Neuronal stem cell (in vitro differentiated cells): ENCODE results near the gene ADAM12.

Source experiments
- DNase-seq: peaks from one replicate; pipeline ENCODE4 v3.0.0-alpha.2; 2013; ENCODE audit warnings: low spot score
- H2AFZ ChIP-seq: one replicate; pipeline ENCODE4 v1.6.1; 2013; ENCODE audit warnings: mild to moderate bottlenecking, low read length, inconsistent platforms
- H2AK5ac ChIP-seq: 2 replicates; pipeline ENCODE4 v1.6.1; 2013; ENCODE audit warnings: low read depth, mild to moderate bottlenecking, inconsistent platforms, low read length, moderate library complexity, mixed read lengths
- H2BK120ac ChIP-seq: 2 replicates; pipeline ENCODE4 v1.6.1; 2013; ENCODE audit warnings: low read depth, mild to moderate bottlenecking, inconsistent platforms, low read length, moderate library complexity, mixed read lengths
- H2BK12ac ChIP-seq: one replicate; pipeline ENCODE4 v1.6.1; 2013; ENCODE audit warnings: low read length, inconsistent platforms
- H2BK15ac ChIP-seq: 2 replicates; pipeline ENCODE4 v1.6.1; 2013; ENCODE audit warnings: mild to moderate bottlenecking, low read length, inconsistent platforms, mixed read lengths
- H2BK5ac ChIP-seq: one replicate; pipeline ENCODE4 v1.6.1; 2013; ENCODE audit warnings: inconsistent platforms, mild to moderate bottlenecking, low read length, moderate library complexity
- H3K14ac ChIP-seq: one replicate; pipeline ENCODE4 v1.6.1; 2013; ENCODE audit warnings: low read length, inconsistent platforms
- H3K18ac ChIP-seq: 2 replicates; pipeline ENCODE4 v1.6.1; 2013; ENCODE audit warnings: low read length, inconsistent platforms
- H3K23ac ChIP-seq: 2 replicates; pipeline ENCODE4 v1.6.1; 2013; ENCODE audit warnings: low read depth, mild to moderate bottlenecking, mixed read lengths, low read length, inconsistent platforms; ENCODE audit not compliant: poor library complexity
- H3K27ac ChIP-seq: replicated peaks from 3 replicates; pipeline ENCODE4 v1.5.1; 2013; ENCODE audit warnings: low read length, inconsistent platforms
- H3K27me3 ChIP-seq, 3 experiments: 2 replicates each; pipeline ENCODE4 v1.6.1; 2013; ENCODE audit warnings: low read length in 3 of 3, mild to moderate bottlenecking in 2 of 3, inconsistent platforms in 1 of 3, low read depth in 1 of 3, mixed read lengths in 1 of 3, moderate library complexity in 1 of 3; ENCODE audit not compliant: control insufficient read depth in 3 of 3, insufficient read depth in 3 of 3
- H3K36me3 ChIP-seq, 2 donors: replicated peaks in 1 of 2; 2 replicates each; pipeline ENCODE4 v1.6.1; 2013; ENCODE audit warnings: low read length in 2 of 2; ENCODE audit not compliant: control insufficient read depth in 2 of 2, insufficient read depth in 2 of 2
- H3K4ac ChIP-seq: 2 replicates; pipeline ENCODE4 v1.6.1; 2013; ENCODE audit warnings: inconsistent platforms, mild to moderate bottlenecking, low read length, moderate library complexity
- H3K4me1 ChIP-seq, 2 donors: 1 replicate in 1 of 2; 2 replicates in 1 of 2; pipeline ENCODE4 v1.6.1; 2013; ENCODE audit warnings: low read length in 2 of 2, low read depth in 1 of 2; ENCODE audit not compliant: control insufficient read depth in 2 of 2, insufficient read depth in 1 of 2
- H3K4me2 ChIP-seq: one replicate; pipeline ENCODE4 v1.6.1; 2013; ENCODE audit warnings: mild to moderate bottlenecking, low read length, inconsistent platforms; ENCODE audit not compliant: insufficient read depth, poor library complexity, severe bottlenecking
- H3K4me3 ChIP-seq, 2 donors: 2 replicates each; pipeline ENCODE4 v1.5.1; 2013; ENCODE audit warnings: low read length in 2 of 2, mild to moderate bottlenecking in 2 of 2, inconsistent platforms in 1 of 2, moderate library complexity in 1 of 2
- H3K79me1 ChIP-seq: one replicate; pipeline ENCODE4 v1.6.1; 2013; ENCODE audit warnings: low read depth, mild to moderate bottlenecking, inconsistent platforms, low read length, moderate library complexity
- H3K9ac ChIP-seq: one replicate; pipeline ENCODE4 v1.6.1; 2013; ENCODE audit warnings: mild to moderate bottlenecking, low read depth, low read length, inconsistent platforms; ENCODE audit not compliant: poor library complexity
- H3K9me3 ChIP-seq, 2 donors: replicated peaks in 1 of 2; 2 replicates each; pipeline versions ENCODE3 to v1.6.1; 2013; ENCODE audit warnings: low read length in 2 of 2, mild to moderate bottlenecking in 2 of 2, inconsistent platforms in 1 of 2, low read depth in 1 of 2, mixed read lengths in 1 of 2, moderate library complexity in 1 of 2; ENCODE audit not compliant: control insufficient read depth in 2 of 2, insufficient read depth in 1 of 2
- H4K8ac ChIP-seq: one replicate; pipeline ENCODE4 v1.6.1; 2013; ENCODE audit warnings: low read depth, mild to moderate bottlenecking, inconsistent platforms, low read length, moderate library complexity
- H4K91ac ChIP-seq: one replicate; pipeline ENCODE4 v1.6.1; 2013; ENCODE audit warnings: low read length, low read depth, mild to moderate bottlenecking, inconsistent platforms; ENCODE audit not compliant: poor library complexity
- WGBS, 2 donors: extraction: QIAGEN DNeasy Blood & Tissue Kit; methylation state at CpG; one replicate each; pipeline ENCODE4 v1.1.7; 2013; ENCODE audit warnings: missing lambda C conversion rate in 2 of 2, mixed read lengths in 1 of 2; ENCODE audit not compliant: insufficient read length in 2 of 2, insufficient replicate concordance in 1 of 2; ENCODE audit errors: extremely low coverage in 2 of 2; 5-methylcytosine and 5-hydroxymethylcytosine counted together

ADAM12 gene

DNA sequence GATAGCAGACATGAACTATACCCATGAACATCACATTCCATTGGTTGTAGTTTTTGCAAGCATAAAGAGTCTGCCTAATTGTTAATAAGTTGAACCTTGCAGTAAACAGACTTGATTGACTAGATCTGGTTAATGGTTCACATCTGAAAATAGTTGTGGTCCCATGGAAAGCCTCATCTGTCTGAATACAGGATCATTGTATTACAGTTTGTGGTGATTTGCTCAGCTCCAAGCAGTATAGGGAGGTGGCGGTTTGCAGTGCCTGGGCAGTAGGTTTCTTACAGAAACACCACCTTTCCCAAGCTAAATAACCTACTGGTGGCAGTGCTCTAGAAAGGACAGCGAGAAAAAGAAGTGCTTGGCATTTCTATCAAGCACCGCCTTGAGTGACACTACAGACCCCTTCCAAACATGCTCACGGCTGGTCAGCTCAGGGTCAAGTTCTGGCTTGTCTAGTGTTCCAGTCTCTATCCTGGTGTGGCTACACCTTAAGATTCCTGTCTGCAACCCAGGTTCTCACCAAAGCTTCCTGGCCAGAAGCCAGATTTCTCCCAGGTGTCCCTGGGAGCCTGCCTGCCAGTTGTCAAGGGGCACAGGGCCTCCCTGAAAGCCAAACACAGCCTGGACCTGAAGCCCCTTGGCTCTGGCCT, 372.0 kb downstream of the ADAM12 start:
- Histone ChIP-seq H3K14ac (no peak overlapping the region), H3K4me1 (peaks cover 6 to 25% of the 10 kb centered on the region in 2 donors), H3K79me1 (no peaks in the 10 kb centered on the region), H3K4ac (no peak overlapping the region), H3K9ac (no peak overlapping the region), H2BK5ac (no peak overlapping the region), H3K36me3 (no peaks in the 10 kb centered on the region), H2BK12ac (no peak overlapping the region), H3K18ac (no peak overlapping the region), H3K4me3 (no peak overlapping the region), H4K8ac (no peak overlapping the region), H2AFZ (peak overlapping the region; percentile 36), H2AK5ac (no peak overlapping the region), H3K23ac (no peak overlapping the region), H4K91ac (no peak overlapping the region), H2BK120ac (no peak overlapping the region), H3K9me3 (no peaks in the 10 kb centered on the region), H2BK15ac (no peak overlapping the region), H3K27ac (no peak overlapping the region), H3K4me2 (no peak overlapping the region), H3K27me3 (no peaks in the 10 kb centered on the region)
- no peak for DNase-seq
- no CpG with 5 or more reads among the region's 4 CpGs for WGBS, 2 donors

GRCh38 chr10:126015413-126015812, 372.9 kb downstream of the ADAM12 start:
- H3K79me1 ChIP-seq, result no peaks in the 10 kb centered on the region
- H3K4ac ChIP-seq, result no peak overlapping the region
- WGBS, 2 donors, result no CpG with 5 or more reads among the region's 3 CpGs
- H3K9ac ChIP-seq, result no peak overlapping the region
- H4K8ac ChIP-seq, result no peak overlapping the region
- no peak overlapping the region for H4K91ac ChIP-seq
- H3K27me3 ChIP-seq, result peaks cover 0 to 2% (median 0%) of the 10 kb centered on the region in 3 experiments
- H2AK5ac ChIP-seq, result no peak overlapping the region
- H3K23ac ChIP-seq, result no peak overlapping the region
- no peak overlapping the region for H2BK5ac ChIP-seq
- no peak overlapping the region for H3K14ac ChIP-seq
- H3K27ac ChIP-seq, result no peak overlapping the region
- DNase-seq, result no peak
- no peak overlapping the region for H3K4me3 ChIP-seq
- H3K36me3 ChIP-seq, result no peaks in the 10 kb centered on the region
- no peak overlapping the region for H3K4me2 ChIP-seq
- peak overlapping the region; percentile 63 for H2AFZ ChIP-seq
- peaks cover 0 to 2% of the 10 kb centered on the region in 2 donors for H3K9me3 ChIP-seq
- peaks cover 6 to 25% of the 10 kb centered on the region in 2 donors for H3K4me1 ChIP-seq
- no peak overlapping the region for H2BK12ac ChIP-seq
- H3K18ac ChIP-seq, result no peak overlapping the region
- no peak overlapping the region for H2BK120ac ChIP-seq
- no peak overlapping the region for H2BK15ac ChIP-seq

- H2BK12ac ChIP-seq, result no peak overlapping the region
- no peak for DNase-seq
- H2AK5ac ChIP-seq, result no peak overlapping the region
- H3K4me2 ChIP-seq, result no peak overlapping the region
- peaks cover 0 to 2% (median 0%) of the 10 kb centered on the region in 3 experiments for H3K27me3 ChIP-seq
- H3K9ac ChIP-seq, result no peak overlapping the region
- H3K9me3 ChIP-seq, result peaks cover 0 to 2% of the 10 kb centered on the region in 2 donors
- H4K8ac ChIP-seq, result no peak overlapping the region
- H3K4ac ChIP-seq, result no peak overlapping the region
- H2AFZ ChIP-seq, result peak overlapping the region; percentile 77
- H3K79me1 ChIP-seq, result no peaks in the 10 kb centered on the region
- no peak overlapping the region for H2BK5ac ChIP-seq
- no peak overlapping the region for H3K4me3 ChIP-seq
- H3K27ac ChIP-seq, result no peak overlapping the region
- H3K14ac ChIP-seq, result no peak overlapping the region
- H2BK120ac ChIP-seq, result no peak overlapping the region
- no peak overlapping the region for H2BK15ac ChIP-seq
- no peak overlapping the region for H4K91ac ChIP-seq
- H3K18ac ChIP-seq, result no peak overlapping the region
- WGBS, 2 donors, result no CpG with 5 or more reads among the region's 7 CpGs
- H3K36me3 ChIP-seq, result no peaks in the 10 kb centered on the region
- H3K23ac ChIP-seq, result no peak overlapping the region
- H3K4me1 ChIP-seq, result peaks cover 6 to 25% of the 10 kb centered on the region in 2 donors
Measured at GRCh38 chr10:126014309-126014708, 374.0 kb downstream of the ADAM12 start.

DNA sequence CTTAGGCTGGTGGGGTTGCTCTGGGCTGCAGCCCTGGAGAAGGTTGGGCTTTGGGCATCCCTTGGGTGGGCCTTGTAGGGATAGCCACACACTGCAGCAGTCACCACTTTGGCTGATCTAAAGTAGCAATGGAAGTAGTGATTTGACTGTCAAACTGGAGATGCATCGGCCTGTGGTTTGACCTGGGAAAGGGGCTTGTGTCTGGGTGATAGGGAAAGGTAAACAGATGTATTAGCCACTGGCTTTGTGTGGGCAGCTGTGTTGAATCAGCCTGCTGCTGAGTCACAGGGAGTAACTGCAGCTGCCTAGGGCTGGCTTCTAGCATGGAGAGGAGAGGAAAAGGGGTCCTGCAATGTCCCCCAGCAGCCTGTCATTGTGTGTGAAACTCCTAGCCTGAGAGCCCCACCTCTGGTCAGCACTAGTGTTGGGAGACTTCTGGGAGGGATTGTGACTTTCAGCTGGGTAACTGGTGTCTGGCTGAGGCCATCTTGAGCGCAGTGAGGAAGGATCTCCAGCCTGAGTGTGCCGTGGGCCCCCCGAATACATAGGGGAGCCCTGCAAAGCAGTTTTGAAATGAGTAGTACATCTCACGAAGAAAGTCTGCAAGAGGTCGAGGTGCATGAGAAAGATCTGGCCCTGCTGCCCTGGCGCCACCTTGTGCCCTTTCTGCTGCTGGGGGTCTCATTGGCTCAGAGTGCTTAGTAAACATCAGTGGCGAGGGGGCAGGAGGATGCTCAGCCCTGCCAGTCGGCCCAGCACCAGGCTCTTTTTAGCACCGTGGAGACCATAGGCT, 374.6 kb downstream of the ADAM12 start:
- Histone ChIP-seq H3K4me2 (no peak overlapping the region), H2BK5ac (no peak overlapping the region), H3K4me3 (no peak overlapping the region), H3K4me1 (peaks cover 7 to 25% of the 10 kb centered on the region in 2 donors), H4K8ac (no peak overlapping the region), H3K4ac (no peak overlapping the region), H3K9me3 (peaks cover 0 to 2% of the 10 kb centered on the region in 2 donors), H3K79me1 (no peaks in the 10 kb centered on the region), H3K14ac (no peak overlapping the region), H4K91ac (no peak overlapping the region), H2BK120ac (no peak overlapping the region), H2AFZ (peak overlapping the region; percentile 77), H3K9ac (no peak overlapping the region), H3K36me3 (no peaks in the 10 kb centered on the region), H3K18ac (peak overlapping the region; percentile 65), H2BK12ac (no peak overlapping the region), H3K27ac (no peak overlapping the region), H3K23ac (no peak overlapping the region), H2AK5ac (no peak overlapping the region), H2BK15ac (peak overlapping the region; percentile 84), H3K27me3 (peaks cover 0 to 2% (median 0%) of the 10 kb centered on the region in 3 experiments)
- no peak for DNase-seq
- no CpG with 5 or more reads among the region's 10 CpGs for WGBS, 2 donors
